DOHH2 (cell line): ENCODE data around the gene ALDH1A1.

Experiments used
- H3F3A ChIP-seq: fragments of 200-600 bp; sonication (generic), shearing (Covaris generic); 2 replicates; pipeline ENCODE4 v1.6.0; 2016; ENCODE audit warnings: antibody characterized with exemption, mild to moderate bottlenecking; ENCODE audit not compliant: control insufficient read depth, insufficient read depth
- H3K27ac ChIP-seq: fragments of 200-600 bp; sonication (generic); 2 replicates; pipeline ENCODE4 v1.5.1; 2014; ENCODE audit warnings: low read depth, mild to moderate bottlenecking, low read length, moderate library complexity
- H3K27me3 ChIP-seq: fragments of 200-600 bp; sonication (generic); 2 replicates; pipeline ENCODE4 v1.6.1; 2014; ENCODE audit warnings: mild to moderate bottlenecking, low read length, mixed read lengths; ENCODE audit not compliant: control insufficient read depth
- H3K36me3 ChIP-seq: fragments of 200-600 bp; sonication (generic); 2 replicates; pipeline ENCODE4 v1.6.1; 2014; ENCODE audit warnings: mild to moderate bottlenecking, low read length, moderate library complexity, mixed read lengths; ENCODE audit not compliant: control insufficient read depth
- H3K4me1 ChIP-seq: fragments of 200-600 bp; sonication (generic); 2 replicates; pipeline ENCODE4 v1.6.1; 2014; ENCODE audit warnings: mild to moderate bottlenecking, low read length, mixed read lengths; ENCODE audit not compliant: control insufficient read depth
- H3K4me2 ChIP-seq: fragments of 200-600 bp; sonication (generic); 2 replicates; pipeline ENCODE4 v1.6.0; 2014; ENCODE audit warnings: mild to moderate bottlenecking, low read length, moderate library complexity
- H3K4me3 ChIP-seq: fragments of 200-600 bp; sonication (generic); 2 replicates; pipeline ENCODE4 v1.5.1; 2014; ENCODE audit warnings: mild to moderate bottlenecking, low read length, mixed read lengths
- H3K79me2 ChIP-seq: fragments of 200-600 bp; sonication (generic); 2 replicates; pipeline ENCODE4 v1.6.1; 2014; ENCODE audit warnings: mild to moderate bottlenecking, low read length, mixed read lengths; ENCODE audit not compliant: control insufficient read depth
- H3K9me2 ChIP-seq: fragments of 200-600 bp; sonication (generic); replicated peaks from 2 replicates; pipeline ENCODE4 v1.6.1; 2014; ENCODE audit warnings: mild to moderate bottlenecking, low read length, mixed read lengths; ENCODE audit not compliant: control insufficient read depth
- H3K9me3 ChIP-seq: fragments of 200-600 bp; sonication (generic); 2 replicates; pipeline ENCODE4 v1.6.1; 2014; ENCODE audit warnings: antibody characterized with exemption, low read length, mixed read lengths; ENCODE audit not compliant: control insufficient read depth, insufficient read depth
- H4K20me1 ChIP-seq: fragments of 200-600 bp; sonication (generic); 2 replicates; pipeline ENCODE4 v1.6.0; 2014; ENCODE audit warnings: low read depth, mild to moderate bottlenecking, antibody characterized with exemption, low read length, moderate library complexity; ENCODE audit not compliant: control insufficient read depth, insufficient read depth
- CTCF ChIP-seq: fragments of 200-600 bp; sonication (generic); IDR thresholded peaks from one replicate; pipeline ENCODE4 v1.5.1; 2014; ENCODE audit warnings: antibody characterized with exemption, mild to moderate bottlenecking, low read depth, low read length; ENCODE audit not compliant: poor library complexity, severe bottlenecking
- EZH2phosphoT487 ChIP-seq: fragments of 200-600 bp; sonication (generic); IDR thresholded peaks from 2 replicates; pipeline ENCODE4 v1.6.1; 2017; ENCODE audit warnings: borderline replicate concordance, mild to moderate bottlenecking, antibody characterized with exemption, low read length, moderate library complexity, mixed read lengths

ALDH1A1 gene

GRCh38 chr9:72952914-72953313 lies at the start of gene ALDH1A1:
Gene ALDH1A1 (minus strand): TSS chr9:72953053. CDS start chr9:72953000, 53 bp downstream.
- H3K4me1 ChIP-seq: peaks cover 21% of the 10 kb centered on the region
- H3K4me2 ChIP-seq: peak within 1 kb of the TSS; percentile 51
- peaks cover 10% of the 10 kb centered on the region for H3K27me3 ChIP-seq
- H3K9me2 ChIP-seq: no peaks in the 10 kb centered on the region
- H3K9me3 ChIP-seq: no peaks in the 10 kb centered on the region; the same call in 1 of the 2 replicates
- H3F3A ChIP-seq: no peaks in the 10 kb centered on the region
- TF ChIP-seq CTCF (no peak), EZH2phosphoT487 (no peak)
- no peaks in the 10 kb centered on the region for H4K20me1 ChIP-seq
- H3K27ac ChIP-seq: no peak within 1 kb of the TSS
- 0 out of 2 replicates have a peak within 1 kb of the TSS, but pooled peaks have one; percentile 16 for H3K4me3 ChIP-seq
- no peaks in the 10 kb centered on the region for H3K79me2 ChIP-seq
- H3K36me3 ChIP-seq: no peaks in the 10 kb centered on the region

- no peak overlapping the region for H3K27ac ChIP-seq
- no peaks in the 10 kb centered on the region for H3K4me1 ChIP-seq
- no peaks in the 10 kb centered on the region for H3K36me3 ChIP-seq
- no peaks in the 10 kb centered on the region for H3K9me3 ChIP-seq
- TF ChIP-seq CTCF (no peak), EZH2phosphoT487 (no peak)
- H3F3A ChIP-seq: no peaks in the 10 kb centered on the region
- H4K20me1 ChIP-seq: no peaks in the 10 kb centered on the region
- no peak overlapping the region for H3K4me2 ChIP-seq
- no peaks in the 10 kb centered on the region; the same call in 1 of the 2 replicates for H3K27me3 ChIP-seq
- no peaks in the 10 kb centered on the region for H3K79me2 ChIP-seq
- H3K4me3 ChIP-seq: no peak overlapping the region
- H3K9me2 ChIP-seq: no peaks in the 10 kb centered on the region
These were observed 49.0 kb upstream of the ALDH1A1 start for GRCh38 chr9:73001860-73002259.

GRCh38 chr9:72998363-72998762 lies 45.5 kb upstream of the ALDH1A1 start:
- Histone ChIP-seq H3F3A (no peaks in the 10 kb centered on the region), H3K27me3 (no peaks in the 10 kb centered on the region; the same call in 1 of the 2 replicates), H3K4me3 (no peak overlapping the region), H3K79me2 (no peaks in the 10 kb centered on the region), H3K4me1 (no peaks in the 10 kb centered on the region), H4K20me1 (no peaks in the 10 kb centered on the region), H3K36me3 (no peaks in the 10 kb centered on the region), H3K27ac (no peak overlapping the region), H3K9me3 (no peaks in the 10 kb centered on the region), H3K9me2 (no peaks in the 10 kb centered on the region), H3K4me2 (no peak overlapping the region)
- TF ChIP-seq EZH2phosphoT487 (no peak), CTCF (no peak)
